ENCODE measurements around the gene NFE2.
"Not testable (repeated sequence)": the region's sequence is repeated elsewhere in the genome, so short reads cannot be mapped to it uniquely, and the experiment has no call there.

Gene NFE2

DNA sequence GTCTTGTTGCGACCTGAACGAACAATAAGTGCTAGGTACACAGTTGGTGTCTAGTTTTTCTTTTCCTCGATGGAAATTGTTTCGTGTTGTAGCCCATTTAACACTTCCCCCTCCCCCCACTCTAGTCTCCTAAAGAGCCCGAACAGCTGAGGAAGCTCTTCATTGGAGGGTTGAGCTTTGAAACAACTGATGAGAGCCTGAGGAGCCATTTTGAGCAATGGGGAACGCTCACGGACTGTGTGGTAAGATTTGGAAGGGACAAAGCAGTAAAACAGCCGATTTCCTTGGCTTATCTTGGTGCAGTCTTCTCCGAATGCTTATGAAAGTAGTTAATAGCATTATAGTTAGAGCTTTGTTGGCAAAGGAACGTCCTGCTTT, 19.6 kb downstream of the NFE2 start:
- DNase-seq = not testable (repeated sequence)

DNA sequence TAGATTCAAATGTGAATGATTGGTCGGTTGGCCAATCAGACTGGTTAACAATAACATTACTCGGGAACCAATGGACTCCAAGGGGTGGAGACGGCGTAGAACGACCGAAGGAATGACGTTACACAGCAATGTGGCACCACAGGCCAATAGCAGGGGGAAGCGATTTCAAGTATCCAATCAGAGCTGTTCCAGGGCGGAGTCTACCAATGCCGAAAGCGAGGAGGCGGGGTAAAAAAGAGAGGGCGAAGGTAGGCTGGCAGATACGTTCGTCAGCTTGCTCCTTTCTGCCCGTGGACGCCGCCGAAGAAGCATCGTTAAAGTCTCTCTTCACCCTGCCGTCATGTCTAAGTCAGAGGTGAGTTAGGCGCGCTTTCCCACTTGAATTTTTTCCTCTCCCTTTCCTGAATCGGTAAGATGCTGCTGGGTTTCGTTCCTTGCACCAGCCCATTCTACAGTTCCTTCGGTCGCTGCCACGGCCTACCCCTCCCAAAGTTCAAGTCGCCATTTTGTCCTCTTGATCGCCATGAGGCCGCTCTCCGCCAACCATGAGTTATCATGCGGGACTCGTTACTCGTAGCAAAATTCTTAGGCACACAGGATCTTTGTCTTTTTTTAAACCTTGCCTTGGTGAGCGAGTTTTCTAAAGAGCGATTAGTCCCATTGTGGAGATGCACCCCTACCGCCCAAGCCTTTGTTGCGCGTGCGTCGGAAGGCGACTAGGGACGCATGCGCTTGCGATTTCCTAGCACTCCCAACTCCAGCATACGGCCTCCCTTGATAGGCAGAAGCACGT, 20.2 kb downstream of the NFE2 start, which contains the start of gene HNRNPA1:
Gene HNRNPA1 (plus strand): TSS at position 259 of the 793 bp plus-strand sequence. CDS start 82 bp downstream, at position 341.
- DNase-seq = peak; percentile 100

DNA sequence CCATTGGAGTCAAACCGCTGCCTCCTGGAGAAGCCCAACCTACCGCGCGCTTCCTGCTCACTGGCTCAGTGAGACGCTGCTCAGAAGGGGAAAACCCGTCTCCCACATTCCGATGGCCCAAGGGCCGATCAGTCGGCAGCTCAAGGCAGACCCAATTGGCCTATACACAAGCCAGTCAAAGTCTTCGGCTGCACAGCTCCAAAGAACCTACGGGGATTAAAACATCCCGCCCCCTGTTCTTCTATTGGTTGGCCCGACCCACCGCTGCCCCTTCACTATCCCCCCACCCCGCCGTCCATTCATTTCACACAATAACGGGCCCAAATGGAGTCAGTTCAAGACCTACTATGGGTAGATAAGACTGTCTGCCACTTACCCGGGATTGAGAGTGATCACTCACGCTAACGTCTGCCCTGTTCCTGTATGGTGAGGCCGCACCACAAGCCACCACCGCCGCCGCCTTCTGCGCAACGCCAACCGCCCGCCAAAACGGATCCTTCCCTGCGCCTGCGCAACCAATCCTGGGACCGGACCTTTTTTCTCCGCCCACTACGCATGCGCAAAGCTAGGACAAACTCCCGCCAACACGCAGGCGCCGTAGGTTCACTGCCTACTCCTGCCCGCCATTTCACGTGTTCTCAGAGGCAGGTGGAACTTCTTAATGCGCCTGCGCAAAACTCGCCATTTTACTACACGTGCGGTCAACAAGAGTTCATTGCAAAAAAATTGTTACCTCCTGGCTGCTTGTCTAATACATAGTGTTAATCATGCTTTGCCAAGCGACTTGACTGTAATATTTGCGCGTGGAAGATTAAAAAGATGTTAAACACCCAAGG, 21.0 kb downstream of the NFE2 start, which contains the start of gene CBX5:
Gene CBX5 (minus strand): TSS at position 491 of the 836 bp plus-strand sequence. CDS start 22,472 bp downstream, outside the sequence.
- peak; percentile 100 for DNase-seq

DNA sequence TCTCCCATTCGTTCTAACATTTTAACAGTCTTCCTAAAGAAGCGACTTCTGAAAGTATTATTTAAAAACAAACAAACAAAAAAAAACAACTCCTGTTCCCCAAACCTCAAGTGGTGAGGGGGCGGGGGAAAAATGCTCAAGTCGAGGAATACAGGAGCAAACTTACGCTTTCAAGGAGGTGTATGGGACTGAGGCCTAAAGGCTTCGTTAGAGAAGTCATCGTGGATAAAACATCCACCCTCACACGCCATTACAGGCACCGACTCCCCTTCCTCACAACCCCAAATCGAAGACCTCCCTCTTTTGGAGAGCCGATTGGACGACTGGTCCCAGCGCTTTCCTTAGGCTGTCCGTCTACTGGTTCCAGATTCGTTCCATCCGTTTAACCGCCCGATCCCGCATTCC, 21.6 kb downstream of the NFE2 start:
- DNase-seq = no peak

DNA sequence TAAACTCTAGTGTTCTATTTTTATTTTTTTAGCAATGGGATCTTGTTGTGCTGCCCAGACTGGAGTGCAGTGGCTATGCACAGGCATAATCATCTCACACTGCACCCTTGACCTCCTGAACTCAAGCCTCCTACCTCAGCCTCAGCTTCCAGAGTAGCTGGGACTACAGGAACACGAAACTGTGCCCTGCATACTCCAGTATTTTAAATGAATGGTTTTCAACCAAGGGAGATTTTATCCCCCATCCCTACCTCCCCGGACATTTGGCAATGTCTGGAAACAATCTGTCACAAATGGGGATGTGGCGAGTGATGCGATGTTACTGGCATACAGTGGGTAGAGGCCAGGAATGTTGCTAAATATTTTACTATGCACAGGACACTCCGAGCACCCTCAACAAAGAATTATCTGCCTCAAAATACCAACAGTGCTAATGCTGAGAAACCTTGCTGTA, 23.0 kb downstream of the NFE2 start:
- peak; percentile 58 for DNase-seq

GRCh38 chr12:54276368-54276767, 24.4 kb downstream of the NFE2 start:
- DNase-seq = no peak

GRCh38 chr12:54273981-54274380, 26.8 kb downstream of the NFE2 start:
- no peak for DNase-seq

DNA sequence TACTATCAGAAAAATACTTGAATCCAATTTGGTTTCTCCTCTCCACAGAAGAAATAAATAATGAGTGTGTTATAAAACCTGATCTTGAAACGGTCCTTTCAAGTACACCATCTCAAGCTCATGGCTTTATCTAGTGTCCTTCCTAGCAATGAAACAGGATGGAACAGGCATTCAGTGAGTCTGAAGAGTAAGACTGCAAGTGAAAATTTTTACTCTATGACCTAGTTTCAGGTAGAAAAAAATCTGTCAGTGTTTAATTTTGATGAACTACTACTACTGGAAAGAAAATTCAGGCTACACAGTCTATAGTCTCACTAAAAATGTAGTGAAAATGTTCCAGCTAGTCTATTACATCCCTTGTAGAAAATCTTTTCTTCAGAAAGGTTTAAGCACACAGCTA, 28.6 kb downstream of the NFE2 start:
- DNase-seq = no peak

DNA sequence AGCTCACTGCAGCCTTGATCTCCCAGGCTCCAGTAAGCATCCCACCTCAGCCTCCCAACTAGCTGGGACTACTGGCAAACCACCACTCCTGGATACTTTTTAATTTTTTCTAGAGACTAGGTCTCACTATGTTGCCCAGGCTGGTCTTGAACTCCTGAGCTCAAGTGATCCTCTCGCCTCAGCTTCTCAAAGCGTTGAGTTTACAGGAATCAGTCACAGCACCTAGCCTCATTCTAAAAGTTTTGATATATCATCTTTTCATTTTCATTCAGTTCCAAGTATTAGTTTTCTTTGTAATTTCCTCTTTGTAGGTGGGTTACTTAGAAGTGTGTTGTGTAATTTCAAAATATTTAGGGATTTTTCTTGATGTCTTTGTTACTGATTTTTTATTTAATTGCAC, 30.5 kb downstream of the NFE2 start:
- DNase-seq = no peak

DNA sequence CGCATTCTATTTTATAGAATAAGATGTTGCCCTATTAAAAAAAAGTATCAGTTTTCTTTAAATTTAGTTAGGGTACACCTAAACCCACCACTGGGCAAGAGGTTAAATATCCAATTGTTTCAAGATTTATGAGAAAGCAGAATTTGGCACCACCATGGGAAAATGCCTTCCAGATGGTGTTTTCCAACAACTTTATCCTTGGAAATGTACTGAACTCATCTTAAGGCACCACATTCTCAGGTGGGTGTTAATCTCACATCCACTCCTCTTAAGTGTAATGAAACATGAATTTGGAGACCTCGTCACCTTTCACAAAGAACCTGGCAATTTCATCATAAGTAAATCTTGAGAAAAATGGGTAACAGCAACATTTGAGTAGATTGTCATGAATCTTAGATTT, 34.0 kb downstream of the NFE2 start:
- DNase-seq = no peak

GRCh38 chr12:54265364-54265812, 35.4 kb downstream of the NFE2 start:
- DNase-seq = no peak

- DNase-seq = peak; percentile 65
These were observed 38.4 kb downstream of the NFE2 start for GRCh38 chr12:54262403-54262925.

- DNase-seq = peak; percentile 63
These were observed 38.9 kb downstream of the NFE2 start for GRCh38 chr12:54261815-54262402.

GRCh38 chr12:54259194-54260011, 41.4 kb downstream of the NFE2 start:
- peak; percentile 91 for DNase-seq

DNA sequence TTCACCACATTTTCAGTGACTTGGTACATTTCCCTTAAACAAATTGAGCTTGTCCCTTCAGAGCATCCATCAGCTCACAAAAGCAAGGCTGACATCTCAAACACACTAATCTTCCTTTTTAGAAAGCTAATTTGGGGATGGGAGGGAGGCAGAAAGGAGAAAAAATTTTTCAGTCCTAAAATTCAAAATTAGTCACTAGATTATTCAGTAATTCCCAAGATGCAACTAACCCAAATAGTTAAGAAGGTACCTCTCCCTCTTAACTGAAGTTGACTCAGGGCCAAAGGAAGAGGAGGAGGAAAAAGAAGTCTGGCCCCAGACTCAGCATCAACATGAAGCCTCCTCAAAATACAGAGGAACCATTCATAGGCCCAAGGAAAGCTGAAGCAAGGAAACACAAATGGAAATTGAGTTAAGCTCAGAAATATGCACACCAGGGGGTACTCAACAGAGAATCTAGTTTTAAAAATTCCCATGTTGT, 42.6 kb downstream of the NFE2 start:
- no peak for DNase-seq

GRCh38 chr12:54257332-54257731, 43.5 kb downstream of the NFE2 start:
- DNase-seq = no peak

GRCh38 chr12:54253240-54253639, 47.6 kb downstream of the NFE2 start:
- no peak for DNase-seq

DNA sequence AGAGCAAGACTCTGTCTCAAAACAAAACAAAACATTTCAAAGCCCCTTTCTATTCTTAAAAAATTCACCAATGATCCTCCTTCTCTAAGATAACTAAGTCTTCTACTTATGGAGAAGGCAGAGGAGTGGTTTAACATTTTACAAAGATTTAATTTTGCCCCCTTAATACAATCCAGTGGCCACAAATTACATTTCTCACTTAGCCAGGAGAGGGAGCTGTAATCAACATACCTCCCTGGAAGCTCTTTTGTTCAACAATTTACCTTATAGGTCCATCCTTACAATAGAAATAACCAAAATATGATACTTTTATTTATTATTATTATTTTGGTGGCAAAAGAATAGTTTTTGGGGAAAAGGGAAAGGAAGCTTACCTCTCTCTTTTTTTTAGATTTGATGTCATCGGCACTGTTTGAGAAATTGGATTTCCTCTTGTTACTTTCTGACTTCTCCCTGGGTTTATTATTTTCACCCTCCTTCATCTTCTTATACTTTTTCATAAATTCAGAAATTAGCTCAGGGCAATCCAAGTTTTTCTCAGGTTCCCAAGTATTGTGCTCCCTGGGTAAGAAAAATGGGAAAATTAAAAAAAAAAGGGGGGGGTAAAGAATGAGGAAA, 49.0 kb downstream of the NFE2 start:
- DNase-seq = peak; percentile 84

- no peak for DNase-seq
These were observed 51.3 kb downstream of the NFE2 start for GRCh38 chr12:54249489-54249888.

- no peak for DNase-seq
These were observed 54.7 kb downstream of the NFE2 start for GRCh38 chr12:54246011-54246641.
